Left lobe of liver (tissue), 2 donors: ENCODE measurements around the gene NR2C2AP. TPM values are rescaled to one million over a fixed set of nuclear protein-coding genes. Genes with fewer than 3 reads are reported as not detected.
"Not testable (repeated sequence)": the region's sequence is repeated elsewhere in the genome, so short reads cannot be mapped to it uniquely, and the experiment has no call there.

Experiments used
- ATAC-seq: fragments of 200-7000 bp; cut with Tn5 transposase; one replicate; pipeline ENCODE4 v1.9.1; 2020; ENCODE audit warnings: mild to moderate bottlenecking, moderate library complexity
- DNase-seq: peaks from one replicate; pipeline ENCODE4 v3.0.0-alpha.2; 2020; ENCODE audit warnings: low spot score
- total RNA-seq: library from RNA; stranded (reverse); gene quantifications from one replicate; pipeline ENCODE4 v1.2.1, GENCODE V29; 2021
- donor health status: DM: no; HTN: no; CAD: no; lungs with moderate emphysema.
- donor health status: DM: no; HTN: yes; CAD: no.

NR2C2AP gene
- 3.5 TPM for total RNA-seq

- ATAC-seq (peak; percentile 94), DNase-seq (peak; percentile 95)
Measured at GRCh38 chr19:19203012-19203856, at the start of gene NR2C2AP. Gene NR2C2AP, minus strand, starts transcription at chr19:19203414. Its CDS starts 354 bp downstream, at chr19:19203060.

- ATAC-seq (no peak), DNase-seq (no peak)
Measured at GRCh38 chr19:19250196-19250801, 47.1 kb upstream of the NR2C2AP start.

- ATAC-seq (no peak), DNase-seq (no peak)
Measured at GRCh38 chr19:19240476-19240875, 37.3 kb upstream of the NR2C2AP start.

GRCh38 chr19:19239675-19240074 is 36.5 kb upstream of the NR2C2AP start:
- ATAC-seq (no peak), DNase-seq (no peak)

- no peak for DNase-seq
- no peak for ATAC-seq
Measured at GRCh38 chr19:19238126-19238894, 35.1 kb upstream of the NR2C2AP start.

- DNase-seq = no peak
- no peak for ATAC-seq
Measured at GRCh38 chr19:19236173-19236572, 33.0 kb upstream of the NR2C2AP start.

GRCh38 chr19:19234220-19234816 is 31.1 kb upstream of the NR2C2AP start:
- no peak for DNase-seq
- no peak for ATAC-seq

GRCh38 chr19:19232261-19232721 is 29.1 kb upstream of the NR2C2AP start:
- DNase-seq (no peak), ATAC-seq (no peak)

GRCh38 chr19:19230999-19231398 is 27.8 kb upstream of the NR2C2AP start:
- DNase-seq (no peak), ATAC-seq (no peak)

GRCh38 chr19:19229701-19230100 is 26.5 kb upstream of the NR2C2AP start:
- DNase-seq (no peak), ATAC-seq (no peak)

- DNase-seq (no peak), ATAC-seq (no peak)
Measured at GRCh38 chr19:19227217-19227616, 24.0 kb upstream of the NR2C2AP start.

- ATAC-seq (no peak), DNase-seq (no peak)
Measured at GRCh38 chr19:19226663-19227062, 23.4 kb upstream of the NR2C2AP start.

- no peak for DNase-seq
- no peak for ATAC-seq
Measured at GRCh38 chr19:19226204-19226603, 23.0 kb upstream of the NR2C2AP start.

GRCh38 chr19:19224852-19225494 is 21.8 kb upstream of the NR2C2AP start:
- DNase-seq (peak; percentile 78), ATAC-seq (peak; percentile 75)

- DNase-seq (no peak), ATAC-seq (no peak)
Measured at GRCh38 chr19:19224150-19224851, 21.1 kb upstream of the NR2C2AP start.

- DNase-seq = no peak
- ATAC-seq = no peak
Measured at GRCh38 chr19:19223636-19224035, 20.4 kb upstream of the NR2C2AP start.

- DNase-seq (no peak), ATAC-seq (no peak)
Measured at GRCh38 chr19:19223060-19223459, 19.8 kb upstream of the NR2C2AP start.

GRCh38 chr19:19221000-19221399 is 17.8 kb upstream of the NR2C2AP start:
- not testable (repeated sequence) for ATAC-seq, DNase-seq

- DNase-seq (no peak), ATAC-seq (no peak)
Measured at GRCh38 chr19:19218911-19219310, 15.7 kb upstream of the NR2C2AP start.

- DNase-seq (no peak), ATAC-seq (no peak)
Measured at GRCh38 chr19:19217099-19217498, 13.9 kb upstream of the NR2C2AP start.
